ENCODE results near the gene ANO1.
"Not testable (repeated sequence)": the region's sequence is repeated elsewhere in the genome, so short reads cannot be mapped to it uniquely, and the experiment has no call there.

Gene ANO1

DNA sequence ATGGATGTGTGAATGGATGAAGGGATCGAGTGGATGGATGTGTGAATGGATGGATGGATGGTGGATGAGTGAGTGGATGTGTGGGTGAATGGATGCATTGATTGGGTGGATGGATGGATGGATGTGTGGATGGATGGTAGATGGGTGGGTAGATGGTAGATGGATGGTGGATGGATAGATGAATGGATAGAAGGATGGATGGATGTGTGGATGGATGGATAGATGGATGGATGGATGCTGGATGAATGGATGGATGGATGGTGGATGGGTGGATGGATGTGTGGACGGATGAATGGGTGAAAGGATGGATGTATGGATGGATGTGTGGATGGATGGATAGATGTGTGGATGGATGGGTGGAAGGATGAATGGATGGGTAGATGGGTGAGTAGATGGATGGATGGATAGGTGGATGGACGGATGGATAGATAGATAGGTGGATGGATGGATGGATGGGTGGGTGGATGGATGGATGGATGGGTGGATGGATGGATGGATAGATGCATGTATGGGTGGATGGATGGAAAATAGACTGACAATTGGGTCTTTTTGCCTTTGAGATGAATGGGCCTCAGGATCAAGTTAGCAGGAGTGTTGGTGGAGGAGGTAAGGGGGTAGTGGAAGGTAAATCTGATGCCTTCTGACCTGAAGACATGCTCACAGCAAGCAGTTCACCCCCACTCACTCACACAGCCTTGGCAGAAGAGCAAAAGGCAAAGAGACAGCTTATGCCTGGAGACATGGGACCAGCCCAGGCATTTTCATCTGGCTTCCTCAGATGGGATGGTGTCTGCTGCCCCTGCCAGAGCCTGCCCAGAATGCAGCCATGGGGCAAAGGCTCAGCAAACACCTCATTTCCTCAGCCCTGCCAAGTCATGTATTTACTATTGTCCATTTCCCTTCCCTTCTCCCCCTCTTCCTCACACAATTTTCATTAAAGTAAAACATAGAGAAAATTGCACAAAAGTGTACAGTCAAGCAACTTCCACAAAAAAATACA is 117.0 kb downstream of the ANO1 start:
- no peak for DNase-seq

DNA sequence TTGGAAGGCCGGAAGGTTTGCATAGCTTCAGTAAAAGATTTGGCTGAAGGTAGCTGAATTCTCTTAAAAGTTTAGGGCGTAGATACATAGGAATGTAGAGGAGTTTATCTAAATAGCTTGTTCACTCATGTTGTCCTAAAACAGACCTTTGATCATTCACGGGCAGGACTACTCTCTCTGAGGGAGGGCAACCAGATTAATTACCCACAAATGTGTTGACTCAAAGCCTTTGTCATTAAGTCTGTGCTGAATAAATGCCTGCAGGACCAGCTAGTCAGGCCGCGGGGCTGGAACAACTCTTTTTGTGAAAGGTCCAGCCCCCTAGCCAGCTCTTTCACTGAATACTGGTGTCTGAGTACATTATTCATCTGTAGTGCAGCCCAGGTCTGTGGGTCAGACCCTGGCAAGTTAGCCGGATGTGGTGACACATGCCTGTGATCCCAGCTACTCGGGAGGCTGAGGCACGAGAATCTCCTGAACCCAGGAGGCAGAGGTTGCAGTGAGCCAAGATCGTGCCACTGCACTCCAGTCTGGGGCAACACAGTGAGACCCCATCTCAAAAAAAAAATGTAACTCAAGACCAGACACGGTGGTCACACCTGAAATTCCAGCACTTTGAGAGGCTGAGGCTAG is 122.2 kb downstream of the ANO1 start:
- no peak for DNase-seq

DNA sequence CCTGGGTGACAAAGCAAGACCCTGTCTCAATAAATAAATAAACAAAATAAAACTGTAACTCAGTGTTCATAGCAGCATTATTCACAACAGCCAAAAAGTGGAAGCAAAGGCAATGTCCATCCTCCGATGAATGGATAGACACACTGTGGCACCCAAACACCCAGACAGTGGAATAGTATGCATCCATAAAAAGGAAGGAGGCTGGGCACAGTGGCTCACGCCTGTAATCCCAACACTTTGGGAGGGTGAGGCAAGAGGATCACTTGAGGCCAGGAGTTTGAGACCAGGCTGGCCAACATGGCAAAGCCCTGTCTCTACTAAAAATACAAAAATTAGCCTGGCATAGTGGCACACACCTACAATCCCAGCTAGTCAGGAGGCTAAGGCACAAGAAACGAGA is 122.9 kb downstream of the ANO1 start:
- not testable (repeated sequence) for DNase-seq

DNA sequence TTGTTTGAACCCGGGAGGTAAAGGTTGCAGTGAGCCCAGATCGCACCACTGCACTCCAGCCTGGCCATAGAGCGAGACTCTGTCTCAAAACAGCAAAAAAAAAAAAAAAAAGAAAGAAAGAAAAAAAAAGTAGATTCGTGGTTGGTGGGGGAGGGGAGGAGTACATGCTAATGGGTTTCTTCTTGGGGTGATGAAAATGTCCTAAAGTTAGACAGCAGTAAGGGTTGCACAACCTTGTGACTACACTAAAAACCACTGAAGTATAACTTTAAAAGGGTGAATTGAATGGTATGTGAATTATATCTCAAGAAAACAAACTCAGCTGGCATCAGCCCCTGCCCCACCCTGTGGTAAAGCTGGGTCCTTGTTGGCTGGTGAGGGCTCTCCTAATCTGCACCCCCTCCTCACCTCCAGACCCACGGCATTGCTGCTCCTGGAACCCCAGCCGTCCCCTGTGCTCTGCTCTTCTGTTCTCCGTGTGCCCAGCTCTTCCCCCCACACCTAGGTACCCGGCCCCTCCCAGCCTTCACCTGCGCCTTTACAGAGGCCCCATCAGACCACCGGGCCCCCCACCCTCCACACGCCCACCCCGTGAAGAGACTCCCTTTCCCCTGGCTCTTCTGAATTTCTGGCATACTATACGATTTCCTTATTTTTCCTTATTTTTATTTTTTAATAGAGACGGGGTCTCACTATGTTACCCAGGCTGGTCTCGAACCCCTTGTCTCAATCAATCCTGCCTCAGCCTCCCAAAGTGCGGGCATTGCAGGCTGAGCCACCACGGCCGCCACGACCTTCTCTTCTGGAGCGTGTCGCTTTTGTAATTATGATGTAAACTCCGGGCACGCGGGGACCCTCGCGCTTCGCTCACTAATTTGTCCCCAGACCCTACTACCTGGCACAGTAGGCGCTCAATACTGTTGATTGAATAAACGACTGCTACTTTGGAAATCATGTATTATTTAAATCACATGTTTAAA is 124.1 kb downstream of the ANO1 start:
- no peak for DNase-seq

DNA sequence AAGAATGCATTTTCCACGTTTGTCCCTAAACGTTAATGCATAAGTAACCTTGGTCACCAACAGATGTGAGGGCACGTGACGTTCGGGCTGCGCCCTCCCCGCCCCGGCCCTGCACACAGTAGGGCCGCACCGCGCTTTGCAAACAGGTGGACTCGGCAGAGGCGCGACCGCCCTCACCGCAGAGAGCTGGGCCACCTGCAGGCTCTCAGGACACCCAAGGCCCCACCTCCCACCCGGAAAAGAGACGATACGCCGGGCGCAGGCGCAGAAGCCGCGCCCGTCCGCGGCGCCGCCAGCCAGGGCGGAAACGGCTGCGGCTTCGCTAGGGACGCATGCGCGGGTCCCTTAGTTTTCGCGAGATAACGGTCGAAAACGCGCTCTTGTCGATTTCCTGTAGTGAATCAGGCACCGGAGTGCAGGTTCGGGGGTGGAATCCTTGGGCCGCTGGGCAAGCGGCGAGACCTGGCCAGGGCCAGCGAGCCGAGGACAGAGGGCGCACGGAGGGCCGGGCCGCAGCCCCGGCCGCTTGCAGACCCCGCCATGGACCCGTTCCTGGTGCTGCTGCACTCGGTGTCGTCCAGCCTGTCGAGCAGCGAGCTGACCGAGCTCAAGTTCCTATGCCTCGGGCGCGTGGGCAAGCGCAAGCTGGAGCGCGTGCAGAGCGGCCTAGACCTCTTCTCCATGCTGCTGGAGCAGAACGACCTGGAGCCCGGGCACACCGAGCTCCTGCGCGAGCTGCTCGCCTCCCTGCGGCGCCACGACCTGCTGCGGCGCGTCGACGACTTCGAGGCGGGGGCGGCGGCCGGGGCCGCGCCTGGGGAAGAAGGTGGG is 125.0 kb downstream of the ANO1 start, which contains the start of gene FADD:
Gene FADD (plus strand): TSS at position 377 of the 831 bp plus-strand sequence. CDS start 164 bp downstream, at position 541.
- DNase-seq, result peak; percentile 90

DNA sequence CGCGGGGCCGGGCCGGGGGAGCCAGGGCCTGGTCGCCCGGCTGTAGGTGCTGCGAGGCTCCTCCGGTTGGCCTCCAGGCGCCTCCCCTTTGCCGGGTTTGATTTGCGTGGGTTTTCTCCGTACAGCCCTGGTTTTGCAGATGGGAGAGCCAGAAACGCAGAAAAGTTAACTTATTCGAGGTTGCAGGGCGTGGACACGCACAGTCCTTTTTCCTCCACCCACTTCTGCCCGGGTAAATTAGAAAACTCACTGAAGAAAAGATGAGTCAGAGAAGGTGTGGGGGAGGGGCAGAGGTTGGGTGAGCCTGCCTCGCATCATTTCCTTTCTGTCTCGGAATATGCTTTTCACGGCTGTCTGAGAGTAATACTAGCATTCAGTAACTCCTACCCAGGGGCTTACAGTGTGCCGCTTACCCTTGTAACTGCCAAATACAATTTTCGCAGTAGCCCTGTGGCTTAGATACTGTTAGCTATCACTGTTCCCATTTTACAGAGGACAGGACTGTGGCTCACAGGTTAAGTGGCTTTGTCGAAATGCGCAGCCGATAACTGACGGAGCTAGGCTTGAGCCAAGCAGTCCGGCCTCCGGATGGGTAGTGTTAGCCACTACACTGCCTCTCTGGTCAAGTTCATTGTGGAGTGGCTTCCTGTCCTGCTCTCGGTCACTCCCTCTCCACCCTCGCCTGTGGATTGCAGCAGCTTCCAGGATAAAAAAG is 125.8 kb downstream of the ANO1 start:
- DNase-seq, result peak; percentile 33

DNA sequence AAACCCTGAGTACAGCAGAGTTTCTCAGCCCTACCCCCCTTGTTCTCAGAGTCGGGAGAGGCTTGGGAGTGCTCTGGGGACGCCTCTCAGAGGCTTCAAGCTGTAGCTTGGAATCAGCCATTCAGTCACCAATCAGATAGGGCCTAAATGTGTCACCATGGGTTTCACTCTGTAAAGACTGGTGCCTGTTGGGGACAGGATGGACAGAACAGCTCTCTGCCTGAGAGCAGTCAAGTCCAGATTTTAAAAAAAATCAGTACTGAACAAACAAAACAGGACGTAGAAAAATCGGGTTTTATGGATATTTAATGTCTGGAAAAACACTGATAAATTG is 126.3 kb downstream of the ANO1 start:
- no peak for DNase-seq

DNA sequence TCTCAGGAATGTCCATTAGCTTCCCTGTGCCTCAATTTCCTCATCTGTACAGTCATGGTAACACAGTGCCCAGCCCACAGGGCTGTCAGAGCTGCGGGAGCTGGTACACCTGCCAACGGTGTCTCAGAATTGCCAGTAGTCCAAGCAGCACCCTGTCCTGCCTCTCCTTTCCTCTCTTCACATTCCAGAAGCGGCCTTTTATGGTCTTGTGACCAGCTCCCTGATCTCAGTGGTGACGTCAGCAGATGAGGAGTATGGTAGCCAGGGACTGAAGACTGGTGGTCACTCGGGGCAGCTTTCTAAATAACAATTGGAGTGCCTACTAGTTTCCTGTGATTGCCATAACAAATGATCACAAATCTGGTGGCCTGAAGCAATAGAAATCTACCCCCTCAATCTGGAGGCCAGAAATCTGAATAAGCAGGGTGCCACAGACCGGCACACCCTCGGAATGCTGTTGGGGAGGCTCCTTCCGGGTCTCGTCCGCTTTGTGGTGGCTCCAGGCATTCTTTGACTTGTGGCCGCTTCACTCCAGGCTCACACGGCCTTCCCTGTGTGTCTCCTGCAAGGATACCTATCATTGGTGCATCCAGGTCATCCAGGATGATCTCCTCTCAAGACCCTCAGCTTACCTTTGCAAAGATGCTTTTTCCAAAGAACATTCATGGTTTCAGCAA is 127.1 kb downstream of the ANO1 start:
- no peak for DNase-seq

DNA sequence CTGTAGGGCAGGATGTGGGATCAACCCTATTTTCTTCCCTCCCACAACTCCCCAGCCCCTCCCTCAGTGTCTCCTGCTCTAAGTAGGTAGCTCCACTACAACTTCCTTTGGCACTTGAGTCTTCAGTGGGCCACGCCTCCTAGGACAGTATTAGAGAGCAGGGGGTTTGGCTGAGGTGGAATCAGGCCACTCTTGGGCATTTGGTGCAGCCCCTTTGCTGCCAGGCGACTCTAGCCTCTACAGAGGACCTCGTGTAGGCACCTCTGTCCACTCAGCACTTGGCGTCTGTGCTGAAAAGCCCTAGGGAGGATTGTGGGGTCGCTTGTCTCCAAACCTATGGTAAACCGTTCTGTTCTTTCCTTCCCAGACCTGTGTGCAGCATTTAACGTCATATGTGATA is 127.6 kb downstream of the ANO1 start:
- no peak for DNase-seq

DNA sequence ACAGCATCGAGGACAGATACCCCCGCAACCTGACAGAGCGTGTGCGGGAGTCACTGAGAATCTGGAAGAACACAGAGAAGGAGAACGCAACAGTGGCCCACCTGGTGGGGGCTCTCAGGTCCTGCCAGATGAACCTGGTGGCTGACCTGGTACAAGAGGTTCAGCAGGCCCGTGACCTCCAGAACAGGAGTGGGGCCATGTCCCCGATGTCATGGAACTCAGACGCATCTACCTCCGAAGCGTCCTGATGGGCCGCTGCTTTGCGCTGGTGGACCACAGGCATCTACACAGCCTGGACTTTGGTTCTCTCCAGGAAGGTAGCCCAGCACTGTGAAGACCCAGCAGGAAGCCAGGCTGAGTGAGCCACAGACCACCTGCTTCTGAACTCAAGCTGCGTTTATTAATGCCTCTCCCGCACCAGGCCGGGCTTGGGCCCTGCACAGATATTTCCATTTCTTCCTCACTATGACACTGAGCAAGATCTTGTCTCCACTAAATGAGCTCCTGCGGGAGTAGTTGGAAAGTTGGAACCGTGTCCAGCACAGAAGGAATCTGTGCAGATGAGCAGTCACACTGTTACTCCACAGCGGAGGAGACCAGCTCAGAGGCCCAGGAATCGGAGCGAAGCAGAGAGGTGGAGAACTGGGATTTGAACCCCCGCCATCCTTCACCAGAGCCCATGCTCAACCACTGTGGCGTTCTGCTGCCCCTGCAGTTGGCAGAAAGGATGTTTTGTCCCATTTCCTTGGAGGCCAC is 128.3 kb downstream of the ANO1 start:
- no peak for DNase-seq

DNA sequence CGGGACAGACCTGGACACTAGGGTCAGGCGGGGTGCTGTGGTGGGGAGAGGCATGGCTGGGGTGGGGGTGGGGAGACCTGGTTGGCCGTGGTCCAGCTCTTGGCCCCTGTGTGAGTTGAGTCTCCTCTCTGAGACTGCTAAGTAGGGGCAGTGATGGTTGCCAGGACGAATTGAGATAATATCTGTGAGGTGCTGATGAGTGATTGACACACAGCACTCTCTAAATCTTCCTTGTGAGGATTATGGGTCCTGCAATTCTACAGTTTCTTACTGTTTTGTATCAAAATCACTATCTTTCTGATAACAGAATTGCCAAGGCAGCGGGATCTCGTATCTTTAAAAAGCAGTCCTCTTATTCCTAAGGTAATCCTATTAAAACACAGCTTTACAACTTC is 128.9 kb downstream of the ANO1 start:
- DNase-seq, result no peak

DNA sequence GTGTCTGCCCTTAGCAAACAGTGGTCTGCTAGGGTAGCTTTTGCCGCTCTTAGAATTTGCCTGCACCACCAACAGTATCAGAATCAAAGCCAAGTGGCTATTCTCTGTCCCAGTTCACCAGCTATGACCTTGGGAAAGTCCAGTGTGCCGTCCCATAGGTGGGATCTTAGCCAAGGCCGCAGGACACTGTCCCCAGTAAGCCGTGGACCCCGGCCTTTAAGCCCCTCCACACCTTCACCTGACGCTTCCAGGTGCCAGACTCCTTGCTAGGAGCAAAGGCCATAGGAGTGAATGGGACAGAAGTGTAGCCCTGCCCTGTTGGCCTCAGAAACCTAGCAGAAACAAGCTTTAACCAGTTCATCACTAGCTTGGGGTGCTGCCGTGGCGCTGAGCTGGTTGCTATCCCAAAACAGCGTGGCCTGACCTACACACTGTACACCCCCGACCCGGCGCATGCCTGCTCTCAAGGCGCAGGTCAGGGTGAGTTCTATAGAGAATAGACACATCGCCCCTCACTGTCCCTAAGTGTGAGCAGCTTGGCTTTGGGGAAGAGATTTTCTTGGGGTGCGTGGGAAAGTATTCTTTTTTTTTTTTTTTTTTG is 129.5 kb downstream of the ANO1 start:
- DNase-seq, result no peak

DNA sequence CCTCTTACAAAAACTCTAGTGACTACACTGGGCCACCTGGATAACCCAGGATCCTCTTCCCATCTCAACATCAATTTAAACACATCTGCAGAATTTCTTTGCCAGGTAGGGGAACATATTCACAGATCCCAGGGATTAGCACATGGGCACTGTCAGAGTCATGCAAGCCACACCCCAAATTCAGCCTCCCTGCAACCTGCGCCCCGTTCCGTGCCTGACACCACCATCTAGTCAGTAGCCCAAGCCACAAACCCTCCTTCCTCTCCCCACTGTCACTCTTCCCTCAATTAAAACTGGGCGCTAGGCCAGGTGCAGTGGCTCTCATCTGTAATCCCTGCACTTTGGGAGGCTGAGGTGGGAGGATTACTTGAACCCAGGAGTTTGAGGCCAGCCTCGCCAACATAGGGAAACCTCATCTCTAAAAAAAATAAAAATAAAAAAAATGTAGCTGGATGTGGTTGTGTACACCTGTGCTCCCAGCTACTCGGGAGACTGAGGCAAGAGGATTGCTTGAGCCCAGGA is 131.3 kb downstream of the ANO1 start:
- DNase-seq, result no peak

DNA sequence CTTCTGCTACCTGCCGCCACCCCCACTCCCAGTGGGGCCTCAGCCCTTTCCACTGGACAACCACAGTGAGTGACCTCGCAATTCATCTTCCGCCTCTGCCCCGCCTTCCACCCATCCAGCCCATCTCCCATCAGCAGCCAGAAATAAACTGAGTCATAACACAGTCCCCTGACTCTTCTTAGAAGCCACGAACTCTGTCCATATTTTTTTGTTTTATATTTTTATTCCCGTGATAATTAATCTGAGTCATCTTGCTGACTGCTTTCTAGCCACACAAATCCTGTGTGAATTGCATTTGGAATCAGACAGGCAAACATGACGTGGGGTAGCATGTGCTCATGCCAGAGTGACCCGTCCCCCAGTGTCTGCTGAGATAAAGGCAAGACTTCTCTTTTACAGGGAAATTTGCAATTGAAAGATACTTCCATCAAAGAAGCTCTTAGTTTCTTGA is 132.0 kb downstream of the ANO1 start:
- no peak for DNase-seq

DNA sequence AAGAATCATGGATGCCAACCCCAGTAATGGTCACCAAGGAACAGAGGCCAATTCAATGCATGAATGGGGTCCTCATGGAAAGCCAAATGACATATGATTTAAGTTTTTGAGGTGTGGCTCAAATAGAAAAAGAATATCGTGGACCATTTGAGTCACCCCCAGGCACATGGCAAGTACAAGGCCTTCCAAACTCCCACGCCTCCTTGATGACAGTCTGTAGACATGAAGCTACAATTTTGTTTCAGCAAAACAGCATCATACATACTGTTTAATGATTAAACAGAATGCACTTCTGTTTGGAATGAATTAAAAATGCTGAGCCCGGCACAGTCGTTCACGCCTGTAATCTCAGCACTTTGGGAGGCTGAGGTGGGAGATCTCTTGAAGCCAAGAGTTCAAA is 132.4 kb downstream of the ANO1 start:
- DNase-seq, result no peak

DNA sequence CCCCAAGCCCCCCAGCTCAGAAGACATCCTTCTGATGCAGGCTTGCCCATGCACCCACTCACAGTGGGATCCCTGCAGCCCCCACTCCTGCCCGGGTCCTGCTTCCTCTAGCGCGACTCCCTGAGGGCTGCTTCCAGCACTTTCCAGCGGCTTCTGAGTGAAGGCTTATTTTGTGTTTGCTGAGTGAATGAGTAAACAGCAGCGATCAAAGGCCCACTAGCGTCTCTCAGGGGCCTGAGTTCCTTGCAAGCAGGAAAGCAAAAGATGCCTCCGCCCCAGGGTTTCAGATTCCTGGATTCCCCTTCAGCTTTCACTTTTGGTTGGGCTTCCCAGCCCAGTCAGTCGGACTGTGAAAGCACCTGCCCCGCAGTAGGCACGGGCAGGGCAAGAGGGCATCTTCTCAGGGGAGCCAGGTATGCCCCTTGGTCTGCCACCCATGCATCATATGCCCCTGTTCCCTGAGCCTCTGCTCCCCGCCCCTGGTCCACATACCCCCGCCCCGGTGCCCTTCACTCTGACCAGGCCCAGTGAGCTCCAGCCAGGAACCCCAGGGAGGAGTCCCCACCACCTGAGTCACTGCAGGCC is 134.2 kb downstream of the ANO1 start:
- no peak for DNase-seq

DNA sequence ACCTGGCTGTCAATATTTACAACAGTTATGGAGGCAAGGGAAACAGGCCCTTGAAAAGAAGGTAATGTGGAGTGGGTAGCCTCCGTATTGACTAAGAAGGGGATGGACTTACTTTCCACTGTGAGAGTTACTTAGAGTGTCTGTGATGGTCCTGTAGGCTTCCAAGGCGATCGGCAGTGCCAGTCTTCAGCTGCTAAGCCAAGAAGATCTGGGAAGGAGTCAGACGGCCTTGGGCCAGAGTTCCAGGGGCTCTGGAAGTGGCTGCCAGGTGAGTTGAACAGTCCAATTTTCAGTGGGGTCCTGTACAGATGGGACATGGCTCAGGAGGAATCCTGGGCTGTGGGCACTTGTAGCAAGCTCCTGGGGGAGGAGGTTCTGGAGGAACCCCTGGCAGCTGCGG is 139.3 kb downstream of the ANO1 start:
- DNase-seq, result not testable (repeated sequence)

DNA sequence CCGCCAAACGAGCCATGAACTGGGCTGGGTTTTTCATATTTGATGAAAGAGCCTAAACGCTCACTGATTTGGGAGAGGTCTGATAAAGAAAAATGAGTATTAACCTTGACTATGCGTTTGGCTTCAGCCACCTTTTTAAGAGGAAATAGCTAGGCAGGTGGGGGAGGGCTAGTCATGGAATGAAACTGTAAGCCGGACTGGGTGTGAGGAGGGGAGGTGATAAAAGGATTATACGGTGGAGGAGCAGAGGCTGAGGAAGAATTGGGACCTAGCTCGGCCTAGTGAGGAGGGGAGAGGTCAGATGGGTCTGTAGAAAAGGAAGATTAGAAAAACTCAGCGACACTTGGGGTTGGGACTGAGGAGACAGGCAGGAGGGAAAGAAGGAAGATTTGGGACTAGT is 140.0 kb downstream of the ANO1 start:
- DNase-seq, result not testable (repeated sequence)

DNA sequence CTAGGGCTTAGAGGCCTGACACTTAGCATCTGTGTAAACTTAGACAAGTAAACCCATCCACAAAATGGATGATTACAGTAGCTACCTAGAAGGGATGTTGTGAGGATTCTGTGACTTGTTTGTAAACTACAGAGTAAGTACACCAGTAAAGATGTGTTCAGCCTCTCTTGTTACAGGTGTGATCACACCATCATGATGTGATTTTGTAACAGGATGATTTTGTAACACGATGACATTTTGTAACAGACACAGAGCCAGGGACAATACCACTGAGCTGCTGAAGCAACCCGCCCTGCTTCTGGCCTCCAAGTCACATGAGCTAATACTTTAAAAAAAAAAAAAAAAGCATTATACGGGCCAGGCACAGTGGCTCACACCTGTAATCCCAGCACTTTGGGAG is 142.0 kb downstream of the ANO1 start:
- no peak for DNase-seq
